Endometrium (tissue), 2 donors: ENCODE results near the gene CASKIN1.

Experiments
- FAIRE-seq: peaks from 2 replicates; lab custom pipeline; 2012; peaks lifted over from hg19 to GRCh38; lab: Jason Lieb, UNC
- donor health status: control.
- donor health status: control.

The CASKIN1 gene

DNA sequence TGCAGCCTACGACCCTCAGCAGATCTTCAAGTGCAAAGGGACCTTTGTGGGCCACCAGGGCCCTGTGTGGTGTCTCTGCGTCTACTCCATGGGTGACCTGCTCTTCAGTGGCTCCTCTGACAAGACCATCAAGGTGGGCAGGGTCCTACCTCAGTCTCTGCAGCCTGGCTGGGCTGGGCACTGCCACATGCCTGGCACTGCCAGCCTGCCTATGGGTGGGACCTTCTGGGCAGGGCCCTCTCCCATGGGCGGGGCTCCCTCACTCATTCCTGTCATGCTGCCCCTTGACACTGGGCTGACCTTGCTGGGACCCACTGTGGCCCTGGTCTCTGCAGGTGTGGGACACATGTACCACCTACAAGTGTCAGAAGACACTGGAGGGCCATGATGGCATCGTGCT is 22.5 kb downstream of the CASKIN1 start:
- no peak for FAIRE-seq

DNA sequence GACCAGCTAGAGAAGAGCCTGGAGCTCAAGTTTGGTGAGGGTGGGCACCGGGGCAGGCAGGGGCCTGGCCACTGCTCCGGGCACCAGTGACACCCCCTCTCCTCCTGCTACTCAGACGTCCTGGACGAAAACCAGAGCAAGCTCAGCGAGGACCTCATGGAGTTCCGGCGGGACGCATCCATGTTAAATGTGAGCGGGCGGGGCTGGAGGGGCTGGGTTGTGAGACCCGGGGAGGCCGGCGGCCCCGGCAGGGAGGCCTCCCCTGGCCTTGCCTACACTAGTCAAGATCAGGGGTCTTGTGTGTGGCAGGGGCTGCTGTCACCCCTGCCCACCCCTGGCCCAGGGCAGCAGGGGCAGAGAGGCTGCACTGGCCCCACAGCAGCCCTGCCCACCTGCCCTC is 23.0 kb downstream of the CASKIN1 start:
- FAIRE-seq = no peak

DNA sequence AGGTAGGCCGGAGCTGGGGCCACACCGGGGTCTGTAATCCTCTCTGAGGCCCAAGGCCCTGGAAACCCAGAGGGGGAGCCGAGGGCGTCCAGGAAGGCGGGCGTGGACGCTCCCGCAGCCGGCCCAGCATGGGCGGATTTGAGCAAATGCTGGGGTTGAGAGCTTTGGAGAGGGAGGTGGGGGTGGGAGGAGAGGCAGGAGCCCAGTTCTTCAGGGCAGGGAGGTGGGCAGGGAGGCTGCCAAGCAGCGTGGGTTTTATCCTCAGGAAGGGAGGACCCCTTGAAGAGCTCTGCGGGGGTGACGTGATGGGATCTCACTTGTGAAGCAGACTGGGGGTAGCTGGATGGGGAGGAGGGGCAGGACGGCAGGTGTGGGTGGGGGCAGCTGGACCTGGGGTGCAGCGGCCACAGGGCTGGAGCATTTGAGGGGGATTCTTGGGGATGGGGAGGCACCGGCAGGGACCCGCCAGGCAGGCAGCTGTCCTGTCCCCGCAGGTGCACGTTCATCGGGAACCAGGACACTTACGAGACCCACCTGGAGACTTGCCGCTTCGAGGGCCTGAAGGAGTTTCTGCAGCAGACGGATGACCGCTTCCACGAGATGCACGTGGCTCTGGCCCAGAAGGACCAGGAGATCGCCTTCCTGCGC is 23.6 kb downstream of the CASKIN1 start:
- no peak for FAIRE-seq

DNA sequence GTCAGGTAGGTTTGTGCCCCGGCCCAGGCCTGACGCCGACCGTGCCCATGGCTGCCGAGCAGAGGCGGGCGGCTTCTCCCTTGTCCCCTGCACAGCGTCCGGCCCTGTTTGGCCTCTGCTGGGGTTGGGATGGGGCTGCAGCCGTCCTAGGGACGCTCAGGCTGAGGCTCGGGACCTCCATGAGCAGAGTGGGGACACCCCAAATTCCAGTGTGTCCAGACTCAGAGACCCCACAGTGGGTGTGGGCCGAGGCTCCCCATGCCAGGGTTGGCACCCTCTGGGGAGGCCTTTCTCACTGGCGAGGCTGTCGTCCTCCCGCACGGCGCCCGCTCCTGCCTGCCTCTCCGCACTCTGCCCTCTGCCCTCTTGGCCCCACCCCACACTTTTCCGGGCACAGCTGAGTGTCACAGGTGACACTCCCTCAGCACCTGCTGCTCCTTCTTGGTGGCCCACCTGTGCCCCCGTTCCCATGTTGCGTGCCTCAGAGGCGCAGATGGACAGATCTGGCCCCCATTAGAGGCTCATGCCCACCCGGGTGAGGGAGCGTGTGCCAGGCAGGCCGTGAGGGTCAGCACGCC is 24.7 kb downstream of the CASKIN1 start:
- FAIRE-seq = no peak

DNA sequence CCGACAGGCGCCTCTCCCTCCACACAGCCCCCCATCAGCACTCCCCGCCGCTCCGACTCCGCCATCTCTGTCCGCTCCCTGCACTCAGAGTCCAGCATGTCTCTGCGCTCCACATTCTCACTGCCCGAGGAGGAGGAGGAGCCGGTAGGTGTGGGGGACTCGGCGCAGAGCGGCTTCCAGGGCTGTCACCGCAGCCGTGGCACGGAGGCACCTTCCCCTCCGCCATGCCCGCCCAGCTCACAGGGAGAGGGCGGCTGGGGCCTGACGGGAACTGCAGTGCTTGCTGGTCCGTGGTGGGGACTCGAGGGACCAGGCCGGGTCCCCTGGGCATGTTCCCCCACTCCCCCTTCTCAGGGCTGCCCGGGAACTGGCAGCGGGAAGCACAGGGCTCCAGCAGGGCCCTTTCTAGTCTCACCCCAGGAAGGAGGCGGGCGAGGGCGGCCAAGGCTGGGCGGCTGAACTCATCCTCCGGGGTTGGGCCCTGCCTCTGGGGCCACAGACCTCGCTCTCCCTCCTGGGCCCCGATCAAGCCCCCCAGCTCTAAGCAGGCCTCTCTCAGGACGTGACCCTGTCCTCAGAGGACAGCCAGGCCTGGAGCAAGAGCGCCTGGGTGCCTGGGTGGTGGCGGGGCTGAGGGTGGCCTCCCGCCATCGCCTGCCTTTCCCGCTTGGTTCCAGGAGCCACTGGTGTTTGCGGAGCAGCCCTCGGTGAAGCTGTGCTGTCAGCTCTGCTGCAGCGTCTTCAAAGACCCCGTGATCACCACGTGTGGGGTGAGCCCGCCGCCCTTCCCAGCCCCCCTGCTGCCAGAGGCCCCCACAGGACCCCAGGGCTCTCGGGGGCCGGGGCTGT is 25.6 kb downstream of the CASKIN1 start:
- FAIRE-seq = no peak

DNA sequence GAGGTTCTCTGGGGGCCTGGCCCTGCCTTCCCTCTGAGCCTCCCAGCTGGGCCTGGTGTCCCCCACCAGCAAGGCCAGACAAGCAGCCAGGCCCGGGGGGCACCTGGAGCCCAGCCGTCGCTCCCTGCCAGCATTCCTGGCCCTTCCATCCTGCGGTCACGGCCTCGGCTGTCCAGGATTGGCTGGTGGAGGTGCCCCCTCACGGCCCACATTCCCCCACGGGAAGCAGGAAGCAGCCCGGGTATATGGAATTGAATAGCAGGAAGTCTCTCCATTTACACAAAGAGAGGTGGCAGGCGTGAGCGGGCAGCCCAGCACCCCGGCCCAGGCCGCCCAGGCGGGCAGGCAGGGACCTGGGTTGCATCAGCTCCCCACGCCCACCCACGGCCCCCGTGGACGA is 26.3 kb downstream of the CASKIN1 start:
- FAIRE-seq = no peak

DNA sequence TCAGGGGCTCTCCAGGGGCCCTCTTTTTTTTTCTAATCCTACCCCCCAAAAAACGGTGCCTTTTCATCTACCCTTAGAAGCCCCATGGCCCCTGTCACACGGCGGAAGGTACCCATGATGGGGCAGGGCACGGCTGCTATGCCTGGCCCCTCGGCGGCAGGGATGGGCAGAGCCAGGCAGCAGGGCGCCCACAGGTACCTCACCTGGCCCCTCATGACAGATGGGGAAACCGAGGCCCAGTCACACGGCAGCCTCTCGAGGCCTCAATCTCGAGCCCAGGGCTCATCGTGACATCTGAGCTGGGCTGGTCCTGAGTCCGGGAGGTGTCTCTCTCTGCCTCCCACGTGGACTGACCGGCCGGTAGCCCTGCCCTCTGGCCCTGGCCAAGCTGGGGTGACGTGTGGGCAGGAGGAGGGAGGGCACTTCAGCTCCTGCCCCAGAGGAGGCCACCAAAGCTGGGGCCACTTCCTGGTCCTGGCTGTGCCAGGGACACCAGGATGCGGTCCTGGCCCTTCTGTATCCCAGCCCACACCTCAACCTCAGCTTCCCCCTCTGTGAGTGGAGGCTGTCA is 29.3 kb downstream of the CASKIN1 start:
- no peak for FAIRE-seq

DNA sequence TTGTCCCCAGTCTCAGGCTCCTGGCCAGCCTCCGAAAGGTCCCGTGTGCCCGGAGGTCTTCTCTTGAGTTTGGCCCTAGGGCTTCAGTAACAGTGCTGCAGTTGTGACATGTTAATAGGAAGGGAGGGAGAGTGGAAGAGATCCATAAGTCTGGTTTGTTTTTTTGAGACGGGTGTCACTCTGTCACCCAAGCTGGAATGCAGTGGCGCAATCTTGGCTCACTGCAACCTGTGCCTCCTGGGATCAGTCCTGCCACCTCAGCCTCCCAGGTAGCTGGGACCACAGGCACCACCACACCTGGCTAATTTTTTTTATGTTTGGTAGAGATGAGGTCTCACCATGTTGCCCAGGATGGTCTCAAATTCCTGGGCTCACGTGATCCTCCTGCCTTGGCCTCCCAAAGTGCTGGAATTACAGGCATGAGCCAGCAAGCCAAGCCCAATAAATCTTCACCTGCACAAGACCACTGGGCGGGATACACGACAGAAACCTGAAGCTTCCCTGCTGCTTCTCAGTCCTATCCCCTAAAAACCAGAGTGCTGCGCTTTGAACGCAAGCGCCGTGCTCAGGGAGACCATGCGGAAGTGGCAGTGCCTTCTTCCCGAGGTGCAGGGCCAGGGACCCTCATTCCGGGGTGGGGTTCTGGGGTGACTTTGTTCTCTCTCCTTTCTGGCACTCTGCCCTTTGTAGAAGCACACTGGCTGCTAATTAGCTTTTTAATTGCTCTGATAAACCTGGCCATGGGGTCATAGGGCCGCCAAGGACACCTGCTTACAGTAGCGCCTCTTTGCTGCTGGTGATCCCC is 29.9 kb downstream of the CASKIN1 start:
- FAIRE-seq = no peak

DNA sequence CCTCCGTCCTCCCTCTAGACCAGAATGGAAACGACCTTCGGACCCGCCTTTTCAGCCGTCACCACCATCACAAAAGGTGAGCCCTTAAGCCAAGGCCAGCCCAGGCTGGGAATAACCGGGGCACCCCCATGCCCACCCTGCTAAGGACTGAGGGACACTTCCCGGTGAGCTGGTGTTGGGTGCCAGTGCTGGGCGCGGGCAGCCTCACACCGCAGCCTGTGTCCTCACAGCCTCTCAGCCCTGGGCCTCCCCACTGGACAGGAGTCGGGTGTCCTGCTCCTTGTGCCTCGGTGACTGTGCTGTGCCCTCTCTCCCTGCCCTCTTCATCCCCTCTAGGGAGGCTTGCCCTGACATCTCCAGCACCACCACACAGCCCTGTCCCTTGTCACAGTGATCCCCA is 30.5 kb downstream of the CASKIN1 start:
- no peak for FAIRE-seq

DNA sequence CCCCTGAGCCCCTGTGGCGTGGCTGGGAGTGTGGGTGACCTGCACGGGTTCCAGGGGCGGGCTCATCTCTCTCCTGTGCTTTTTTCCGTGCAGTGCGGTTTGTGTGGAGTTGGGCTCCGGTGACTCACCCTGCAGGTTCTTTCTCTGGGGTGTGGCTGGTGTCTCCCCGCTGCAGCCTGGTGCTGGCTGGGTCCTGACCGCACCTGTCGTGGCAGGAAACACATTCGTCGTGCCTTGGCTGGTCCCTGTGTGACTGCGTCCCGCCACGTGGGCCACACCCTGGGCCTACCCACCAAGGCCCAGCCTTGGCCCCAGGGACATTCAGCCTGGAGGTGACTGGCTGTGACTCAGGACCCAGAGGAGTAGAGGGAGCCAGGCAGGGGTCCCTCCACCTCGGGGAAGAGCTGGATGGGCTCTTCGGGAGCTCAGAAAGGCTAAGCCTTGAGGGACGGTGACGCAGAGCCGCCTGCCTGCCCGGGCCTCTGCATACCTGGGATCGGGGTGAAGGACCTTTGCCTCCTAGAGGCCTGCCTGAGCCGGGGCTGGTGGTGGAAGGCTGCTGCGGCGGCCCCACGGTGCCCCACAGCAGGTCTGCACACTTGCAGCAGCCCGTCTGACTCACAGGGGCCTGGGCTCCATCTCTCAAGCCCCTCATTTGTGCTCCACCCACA is 33.1 kb downstream of the CASKIN1 start:
- no peak for FAIRE-seq

DNA sequence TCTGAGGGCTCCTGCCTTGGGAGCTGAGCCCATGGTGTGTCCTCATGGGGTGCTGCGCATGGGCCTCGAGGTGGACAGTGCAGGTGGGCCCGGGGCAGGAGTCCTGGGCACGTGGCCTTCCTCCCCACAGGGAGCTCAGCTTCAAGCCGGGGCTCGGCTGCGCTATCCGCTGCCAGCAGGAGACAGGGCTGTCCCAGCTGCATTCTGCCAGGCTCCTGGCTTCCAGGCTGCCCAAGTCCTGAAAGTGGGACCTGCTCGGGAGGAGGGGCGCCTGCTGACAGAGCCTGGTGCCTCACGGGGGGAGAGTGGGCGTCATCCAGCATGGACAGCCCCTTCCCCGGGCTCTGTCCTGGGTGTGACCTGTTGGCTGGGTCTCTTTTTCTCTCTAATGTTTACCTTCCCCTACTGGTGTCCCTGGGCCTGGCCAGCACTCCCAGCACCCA is 33.7 kb downstream of the CASKIN1 start:
- no peak for FAIRE-seq

DNA sequence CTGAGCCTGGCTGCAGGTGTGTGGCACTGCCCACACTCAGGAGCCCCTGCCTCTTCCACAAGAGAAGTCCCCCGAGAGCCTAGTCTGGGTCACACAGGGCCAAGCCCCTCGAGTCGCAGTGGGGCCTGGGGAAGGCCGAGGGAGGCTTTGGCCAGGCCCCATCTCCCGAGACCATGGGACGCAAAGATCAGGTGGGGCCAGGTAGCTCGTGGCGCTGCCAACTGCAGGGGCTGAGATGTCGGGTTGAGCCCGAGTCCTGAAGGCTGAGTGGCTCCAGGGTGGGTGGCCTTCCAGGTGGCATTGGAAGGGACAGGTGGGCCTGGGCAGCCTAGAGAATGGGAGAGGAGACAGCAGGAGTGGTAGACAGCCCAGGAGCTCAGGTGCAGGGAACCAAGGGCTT is 34.5 kb downstream of the CASKIN1 start:
- no peak for FAIRE-seq

DNA sequence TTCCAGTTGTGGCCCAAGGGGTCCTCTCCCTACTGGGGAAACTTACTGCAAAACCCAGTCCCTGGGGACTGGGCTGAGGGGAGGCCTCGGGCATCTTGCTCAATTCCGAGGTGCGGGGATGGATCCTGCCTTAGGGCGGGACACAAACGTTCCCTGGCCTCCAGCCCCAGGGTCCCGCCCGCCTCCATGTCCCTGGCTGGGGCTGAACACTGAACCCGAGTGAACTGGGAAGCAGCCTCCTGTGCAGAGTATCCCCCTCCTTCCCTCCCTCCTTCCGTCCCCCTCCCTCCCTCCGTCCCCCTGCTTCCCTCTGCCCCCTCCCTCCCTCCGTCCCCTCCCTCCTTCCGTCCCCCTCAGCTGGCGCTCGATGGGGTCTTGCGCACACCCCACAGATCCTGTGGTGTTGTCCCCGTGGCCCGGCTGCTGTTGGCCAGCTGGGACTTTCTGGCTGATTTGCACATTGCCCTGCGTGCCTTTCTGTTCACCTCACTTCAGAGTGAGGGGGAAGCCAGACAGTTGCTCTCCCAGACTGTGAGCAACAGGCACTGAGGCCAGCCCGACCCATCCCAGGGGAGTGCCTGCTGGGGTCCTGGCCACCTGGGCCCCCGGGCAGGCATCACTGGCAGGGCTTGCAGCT is 35.4 kb downstream of the CASKIN1 start:
- FAIRE-seq = no peak

DNA sequence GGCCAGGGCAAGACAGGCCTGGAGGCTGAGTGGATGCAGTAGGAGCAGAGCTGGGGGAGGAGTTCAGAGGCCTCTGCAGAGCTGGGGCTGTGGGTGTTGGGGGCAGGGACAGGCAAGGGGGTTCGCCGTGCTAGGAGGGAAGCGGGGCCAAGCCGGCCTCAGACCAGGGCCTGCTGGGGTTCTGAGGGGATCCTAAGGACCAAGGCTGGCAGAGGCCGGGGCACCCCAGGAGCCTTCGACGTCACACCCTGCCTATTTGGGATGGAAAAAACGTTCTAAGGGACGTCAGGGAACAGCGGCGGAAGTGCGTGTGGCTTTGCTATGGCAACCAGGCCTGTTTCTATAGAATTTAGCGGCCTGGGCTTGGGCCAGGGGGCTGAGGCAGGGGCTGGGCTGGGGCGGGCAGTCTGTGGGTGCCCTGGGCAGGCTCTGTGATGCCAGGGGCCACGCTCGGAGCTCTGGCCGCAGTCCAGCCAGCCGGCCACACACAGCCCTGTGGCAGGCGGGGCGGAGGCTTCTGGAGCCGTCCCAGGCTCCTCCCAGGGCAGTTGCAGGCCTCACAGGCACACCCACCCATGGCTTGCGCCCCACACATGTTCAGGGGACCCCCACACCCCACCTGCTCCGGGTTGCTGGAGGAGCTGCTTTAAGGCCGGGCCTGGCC is 37.1 kb downstream of the CASKIN1 start:
- FAIRE-seq = no peak

DNA sequence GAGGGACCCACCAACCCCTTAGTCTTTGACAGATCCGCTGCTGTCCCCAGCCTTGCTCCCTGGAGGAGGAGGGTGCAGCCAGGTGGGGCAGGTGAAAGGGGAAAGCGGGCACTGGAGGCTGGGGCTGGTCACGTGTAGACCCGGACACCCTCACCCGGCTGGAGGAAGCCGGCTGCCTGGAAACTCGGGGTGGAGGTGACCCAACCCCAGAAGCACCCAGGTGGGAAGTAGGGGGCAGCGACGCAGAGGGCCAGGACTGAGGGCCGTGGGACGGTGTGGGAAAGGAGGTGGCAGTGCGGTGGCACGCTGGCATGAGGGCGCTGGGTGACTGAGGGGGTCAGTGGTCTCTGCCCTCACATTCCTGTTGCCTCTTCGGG is 38.2 kb downstream of the CASKIN1 start:
- no peak for FAIRE-seq

DNA sequence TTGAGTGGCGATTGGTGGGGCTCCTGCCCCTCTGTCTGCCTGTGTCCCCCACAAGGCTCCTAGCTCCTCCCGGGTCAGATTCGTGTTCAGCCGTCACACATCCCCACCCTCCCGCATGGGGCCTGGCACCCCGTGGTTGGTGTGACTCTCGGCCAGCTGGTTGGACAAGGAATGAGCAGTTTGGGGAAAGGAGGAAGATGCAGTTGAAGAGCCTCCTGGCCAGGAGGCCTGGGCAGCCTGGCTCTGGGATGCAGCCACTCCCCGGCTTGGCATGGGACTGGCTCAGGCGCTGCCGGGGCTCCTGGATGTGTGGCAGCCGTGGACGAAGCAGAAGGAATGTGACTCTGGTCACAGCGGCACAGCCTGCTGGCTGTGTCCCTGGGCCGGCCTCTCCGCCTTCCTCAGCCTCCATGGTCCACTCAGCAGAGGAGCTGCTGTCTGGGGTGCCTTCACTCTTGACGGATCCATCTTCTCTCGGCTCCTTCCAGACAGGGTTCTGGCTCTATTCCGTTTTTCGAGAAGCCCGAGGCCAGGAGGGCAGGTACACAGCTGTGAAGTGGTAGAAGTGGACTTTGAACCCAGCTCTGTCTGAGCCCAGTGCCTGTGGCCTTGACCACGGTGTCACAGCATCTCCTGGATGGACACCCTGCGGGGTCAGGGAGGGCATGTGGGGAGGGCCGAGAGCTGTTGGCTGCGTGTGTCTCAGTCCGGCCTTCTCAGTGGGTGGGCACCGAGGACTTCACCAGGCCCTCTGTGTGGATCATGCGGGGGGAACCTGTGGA is 38.7 kb downstream of the CASKIN1 start:
- FAIRE-seq = no peak

DNA sequence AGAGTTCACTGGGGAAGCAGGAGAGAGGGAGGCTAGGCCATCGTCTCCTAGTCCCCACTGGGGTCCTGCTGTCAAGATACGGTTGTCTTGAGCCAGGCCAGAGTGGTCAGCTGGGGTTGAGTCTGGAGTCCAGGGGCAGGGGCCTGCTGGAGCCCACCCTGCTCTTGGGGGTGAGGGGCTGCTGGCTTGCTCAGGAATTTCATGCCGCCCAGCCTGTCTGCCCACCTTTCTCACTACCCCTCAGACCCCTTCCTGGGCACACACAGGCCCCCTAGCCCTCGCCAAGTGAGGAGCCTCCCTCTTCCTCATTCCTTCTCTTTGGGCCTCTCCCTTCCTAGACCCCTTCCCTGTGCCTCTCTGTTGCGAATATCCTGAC is 39.6 kb downstream of the CASKIN1 start:
- FAIRE-seq = no peak

DNA sequence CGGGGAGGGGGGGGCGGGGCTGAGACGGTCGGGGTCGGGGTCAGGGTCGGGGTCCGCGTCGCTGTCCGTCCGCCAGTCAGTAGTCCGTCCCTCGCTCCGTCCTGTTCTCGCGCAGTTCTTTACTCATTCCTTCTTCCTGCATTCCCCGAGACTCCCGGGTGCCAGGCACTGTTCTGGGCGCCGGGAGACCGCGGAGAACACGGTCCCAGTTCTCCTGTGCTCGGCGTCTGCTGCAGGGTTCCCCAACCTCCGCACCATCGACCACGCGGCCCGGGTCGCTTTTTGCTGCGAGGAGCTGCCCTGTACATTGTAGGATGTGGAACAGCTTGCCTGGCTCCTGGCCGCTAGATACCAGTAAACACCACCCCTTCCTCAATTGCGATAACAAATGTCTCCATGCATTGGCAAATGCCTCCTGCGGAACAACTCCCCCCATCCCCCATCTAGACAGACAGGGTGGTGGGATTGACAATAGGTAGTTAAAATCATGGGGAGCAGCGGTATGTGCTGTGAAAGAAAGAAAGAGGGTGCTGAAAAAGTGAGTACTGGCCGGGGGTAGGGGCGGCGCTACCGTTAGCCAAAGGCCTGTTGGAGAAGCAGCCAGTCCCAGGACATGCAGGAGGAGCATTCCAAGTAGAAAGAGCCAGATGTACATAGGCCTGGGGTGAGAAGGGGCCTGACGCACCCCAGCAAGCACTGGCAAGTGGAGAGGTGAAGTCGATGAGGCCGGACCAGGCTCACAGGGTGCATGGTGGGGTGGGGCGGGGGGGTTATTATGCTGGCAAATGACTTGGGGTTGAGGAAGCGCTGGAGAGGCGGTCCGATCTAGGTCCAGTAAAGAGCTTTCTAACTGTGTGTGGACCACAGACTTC is 40.2 kb downstream of the CASKIN1 start:
- FAIRE-seq = no peak
